Measurements from ENCODE around the gene BMPR1B. TPM values are rescaled to one million over a fixed set of nuclear protein-coding genes. Genes with fewer than 3 reads are reported as not detected.

The BMPR1B gene
- total and polyA plus RNA-seq, 2 experiments from 2014 or later, result 1.6 to 3.3 TPM

- Histone ChIP-seq H4K20me1 (ENCODE audit: insufficient read depth, poor library complexity, severe bottlenecking) (no peaks in the 10 kb centered on the region), H3K79me2 (no peaks in the 10 kb centered on the region), H3K36me3 (replicated peaks; ENCODE audit: insufficient read depth, low read depth) (no peaks in the 10 kb centered on the region), H3K4me2 (no peak overlapping the region), H2AFZ (no peak overlapping the region), H3K27ac (no peak overlapping the region), H3K9me3 (ENCODE audit: low read depth) (no peaks in the 10 kb centered on the region), H3K4me3 (no peak overlapping the region), H3K9me2 (replicated peaks; ENCODE audit: insufficient read depth) (no peaks in the 10 kb centered on the region), H3K4me1 (ENCODE audit: insufficient read depth) (no peaks in the 10 kb centered on the region), H3K27me3 (no peaks in the 10 kb centered on the region)
- WGBS (ENCODE audit: low lambda C conversion rate, missing lambda C conversion rate), result 100% methylated on average over 2 of the region's 2 CpGs
- TF ChIP-seq EZH2phosphoT487 (IDR thresholded peaks at IDR 0.05; ENCODE audit: low read depth, severe bottlenecking, unreplicated experiment), result no peak
- no peak for TF ChIP-seq EZH2 (IDR thresholded peaks at IDR 0.05; ENCODE audit: borderline replicate concordance)
- no peak for TF ChIP-seq CTCF (IDR thresholded peaks at IDR 0.05; ENCODE audit: poor library complexity)
- no peak for DNase-seq (ENCODE audit: low spot score)
Observed at GRCh38 chr4:95013236-95013635, 255.5 kb downstream of the BMPR1B start.

GRCh38 chr4:95014068-95014467 lies 256.3 kb downstream of the BMPR1B start:
- H3K4me3 ChIP-seq, result no peak overlapping the region
- WGBS (ENCODE audit: low lambda C conversion rate, missing lambda C conversion rate), result 95% methylated on average over 1 of the region's 1 CpG
- no peak for TF ChIP-seq EZH2 (IDR thresholded peaks at IDR 0.05; ENCODE audit: borderline replicate concordance)
- TF ChIP-seq CTCF (IDR thresholded peaks at IDR 0.05; ENCODE audit: poor library complexity), result no peak
- TF ChIP-seq EZH2phosphoT487 (IDR thresholded peaks at IDR 0.05; ENCODE audit: low read depth, severe bottlenecking, unreplicated experiment), result no peak
- H3K27me3 ChIP-seq, result no peaks in the 10 kb centered on the region
- H2AFZ ChIP-seq, result no peak overlapping the region
- no peaks in the 10 kb centered on the region for H3K79me2 ChIP-seq
- no peak for DNase-seq (ENCODE audit: low spot score)
- H3K9me3 ChIP-seq (ENCODE audit: low read depth), result no peaks in the 10 kb centered on the region
- H3K4me1 ChIP-seq (ENCODE audit: insufficient read depth), result no peaks in the 10 kb centered on the region
- H3K36me3 ChIP-seq (replicated peaks; ENCODE audit: insufficient read depth, low read depth), result no peaks in the 10 kb centered on the region
- no peaks in the 10 kb centered on the region for H3K9me2 ChIP-seq (replicated peaks; ENCODE audit: insufficient read depth)
- no peak overlapping the region for H3K4me2 ChIP-seq
- no peaks in the 10 kb centered on the region for H4K20me1 ChIP-seq (ENCODE audit: insufficient read depth, poor library complexity, severe bottlenecking)
- H3K27ac ChIP-seq, result no peak overlapping the region

GRCh38 chr4:95017305-95018064 lies 259.7 kb downstream of the BMPR1B start:
- no peak overlapping the region for H2AFZ ChIP-seq
- no peaks in the 10 kb centered on the region for H3K9me2 ChIP-seq (replicated peaks; ENCODE audit: insufficient read depth)
- no peak overlapping the region for H3K4me2 ChIP-seq
- no peak for DNase-seq (ENCODE audit: low spot score)
- H3K4me1 ChIP-seq (ENCODE audit: insufficient read depth), result no peaks in the 10 kb centered on the region
- no peak overlapping the region for H3K27ac ChIP-seq
- no peaks in the 10 kb centered on the region for H3K9me3 ChIP-seq (ENCODE audit: low read depth)
- H3K4me3 ChIP-seq, result no peak overlapping the region
- H3K36me3 ChIP-seq (replicated peaks; ENCODE audit: insufficient read depth, low read depth), result no peaks in the 10 kb centered on the region
- H3K27me3 ChIP-seq, result no peaks in the 10 kb centered on the region
- WGBS (ENCODE audit: low lambda C conversion rate, missing lambda C conversion rate), result 68% methylated on average over 3 of the region's 3 CpGs
- no peaks in the 10 kb centered on the region for H3K79me2 ChIP-seq
- TF ChIP-seq EZH2 (IDR thresholded peaks at IDR 0.05; ENCODE audit: borderline replicate concordance) (no peak), EZH2phosphoT487 (IDR thresholded peaks at IDR 0.05; ENCODE audit: low read depth, severe bottlenecking, unreplicated experiment) (no peak), CTCF (IDR thresholded peaks at IDR 0.05; ENCODE audit: poor library complexity) (no peak)
- H4K20me1 ChIP-seq (ENCODE audit: insufficient read depth, poor library complexity, severe bottlenecking), result no peaks in the 10 kb centered on the region

All from hepatocyte (in vitro differentiated cells).